ENCODE measurements around the gene HAPLN2. TPM values are rescaled to one million over a fixed set of nuclear protein-coding genes. Genes with fewer than 3 reads are reported as not detected.
A peak's percentile ranks its signal among the peaks of the same experiment; 100 is the strongest.

HAPLN2 gene
- total and polyA plus RNA-seq, 7 donors, result 0.10 to 1.2 (median 0.71) TPM; not detected in 4

GRCh38 chr1:156574039-156574633, 45.1 kb upstream of the HAPLN2 start:
- H3K4me1 ChIP-seq, result peaks cover 0 to 14% (median 9%) of the 10 kb centered on the region in 4 donors
- H3K4me3 ChIP-seq, result no peak overlapping the region
- intact Hi-C loops (cut with DNase I), result no loop called here
- peaks cover 0 to 6% (median 4%) of the 10 kb centered on the region in 3 donors for H3K27me3 ChIP-seq
- H3K9me3 ChIP-seq, result no peaks in the 10 kb centered on the region
- H3K27ac ChIP-seq, result no peak overlapping the region
- no peak for TF ChIP-seq EP300 (IDR thresholded peaks at IDR 0.05)
- no peak for TF ChIP-seq POLR2A (IDR thresholded peaks at IDR 0.05)
- no peak for TF ChIP-seq POLR2AphosphoS5 (IDR thresholded peaks at IDR 0.05)
- TF ChIP-seq, protein P1, sequence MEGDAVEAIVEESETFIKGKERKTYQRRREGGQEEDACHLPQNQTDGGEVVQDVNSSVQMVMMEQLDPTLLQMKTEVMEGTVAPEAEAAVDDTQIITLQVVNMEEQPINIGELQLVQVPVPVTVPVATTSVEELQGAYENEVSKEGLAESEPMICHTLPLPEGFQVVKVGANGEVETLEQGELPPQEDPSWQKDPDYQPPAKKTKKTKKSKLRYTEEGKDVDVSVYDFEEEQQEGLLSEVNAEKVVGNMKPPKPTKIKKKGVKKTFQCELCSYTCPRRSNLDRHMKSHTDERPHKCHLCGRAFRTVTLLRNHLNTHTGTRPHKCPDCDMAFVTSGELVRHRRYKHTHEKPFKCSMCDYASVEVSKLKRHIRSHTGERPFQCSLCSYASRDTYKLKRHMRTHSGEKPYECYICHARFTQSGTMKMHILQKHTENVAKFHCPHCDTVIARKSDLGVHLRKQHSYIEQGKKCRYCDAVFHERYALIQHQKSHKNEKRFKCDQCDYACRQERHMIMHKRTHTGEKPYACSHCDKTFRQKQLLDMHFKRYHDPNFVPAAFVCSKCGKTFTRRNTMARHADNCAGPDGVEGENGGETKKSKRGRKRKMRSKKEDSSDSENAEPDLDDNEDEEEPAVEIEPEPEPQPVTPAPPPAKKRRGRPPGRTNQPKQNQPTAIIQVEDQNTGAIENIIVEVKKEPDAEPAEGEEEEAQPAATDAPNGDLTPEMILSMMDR (IDR thresholded peaks at IDR 0.05), result no peak
- peak; percentile 22 for DNase-seq
- no peaks in the 10 kb centered on the region for H3K36me3 ChIP-seq
- WGBS, 2 donors, result 63 to 70% methylated on average over 2 of the region's 2 CpGs

DNA sequence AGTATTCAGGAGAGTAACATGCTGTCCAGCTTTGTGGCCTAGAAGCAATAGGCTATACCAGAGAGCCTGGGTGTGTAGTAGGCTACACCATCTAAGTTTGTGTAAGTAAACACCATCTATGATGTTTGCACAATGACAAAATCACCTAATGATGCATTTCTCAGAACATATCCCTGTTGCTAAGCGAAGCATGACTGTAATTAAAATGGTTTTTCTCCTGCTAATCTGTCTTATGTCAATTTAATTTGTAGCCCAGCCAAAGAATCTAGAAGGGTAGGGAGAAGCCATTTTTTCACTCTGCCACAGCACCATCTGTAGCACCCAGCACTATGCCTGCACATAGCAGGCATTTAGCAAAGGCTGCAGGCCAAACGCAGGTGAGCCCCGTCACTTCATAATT, 41.7 kb upstream of the HAPLN2 start:
- H3K4me1 ChIP-seq, result peaks cover 0 to 2% (median under 1%) of the 10 kb centered on the region in 4 donors
- 52 to 80% methylated on average over 3 of the region's 3 CpGs for WGBS, 2 donors
- no peaks in the 10 kb centered on the region for H3K9me3 ChIP-seq
- DNase-seq, result peak; percentile 2
- no peaks in the 10 kb centered on the region for H3K36me3 ChIP-seq
- intact Hi-C loops (cut with DNase I), result no loop called here
- no peak overlapping the region for H3K4me3 ChIP-seq
- no peaks in the 10 kb centered on the region for H3K27me3 ChIP-seq
- no peak overlapping the region for H3K27ac ChIP-seq
- TF ChIP-seq POLR2AphosphoS5 (IDR thresholded peaks at IDR 0.05), result no peak
- TF ChIP-seq, protein P1 (IDR thresholded peaks at IDR 0.05), result no peak
- no peak for TF ChIP-seq EP300 (IDR thresholded peaks at IDR 0.05)
- no peak for TF ChIP-seq POLR2A (IDR thresholded peaks at IDR 0.05)

- H3K9me3 ChIP-seq, result no peaks in the 10 kb centered on the region
- intact Hi-C loops (cut with DNase I), result no loop called here
- peak; percentile 10 for DNase-seq
- TF ChIP-seq EP300 (IDR thresholded peaks at IDR 0.05), result no peak
- TF ChIP-seq, protein P1 (IDR thresholded peaks at IDR 0.05), result no peak
- H3K27me3 ChIP-seq, result no peaks in the 10 kb centered on the region
- 50 to 61% methylated on average over 7 of the region's 7 CpGs for WGBS, 2 donors
- no peak overlapping the region for H3K4me3 ChIP-seq
- no peaks in the 10 kb centered on the region for H3K36me3 ChIP-seq
- H3K27ac ChIP-seq, result no peak overlapping the region
- no peaks in the 10 kb centered on the region for H3K4me1 ChIP-seq
Measured at GRCh38 chr1:156578055-156578454, 41.2 kb upstream of the HAPLN2 start.

- TF ChIP-seq, protein P1 (IDR thresholded peaks at IDR 0.05), result no peak
- TF ChIP-seq EP300 (IDR thresholded peaks at IDR 0.05) (no peak), POLR2AphosphoS5 (IDR thresholded peaks at IDR 0.05) (no peak), POLR2A (IDR thresholded peaks at IDR 0.05) (no peak)
- Histone ChIP-seq H3K4me1 (peaks cover 0 to 7% (median 0%) of the 10 kb centered on the region in 4 donors), H3K27me3 (no peaks in the 10 kb centered on the region), H3K27ac (no peak within 1 kb of the TSS), H3K36me3 (no peaks in the 10 kb centered on the region), H3K4me3 (no peak within 1 kb of the TSS), H3K9me3 (no peaks in the 10 kb centered on the region)
- intact Hi-C loops (cut with DNase I), result no loop called here
- DNase-seq, result peak; percentile 6
- 72 to 81% methylated on average over 5 of the region's 5 CpGs for WGBS, 2 donors
Measured at GRCh38 chr1:156579472-156579871, 39.7 kb upstream of the HAPLN2 start, which contains the start of gene TTC24. Gene TTC24, plus strand, starts transcription at chr1:156579723. Its CDS starts 1,642 bp downstream, at chr1:156581365.

Data from sigmoid colon (tissue), 7 donors.